Measurements from ENCODE around the gene MAPKAPK5.

MAPKAPK5 gene

GRCh38 chr12:111838353-111838752, 3.7 kb upstream of the MAPKAPK5 start:
- H3K4me3 ChIP-seq (ENCODE audit: low read depth, low read length), result no peak overlapping the region
- no peak for TF ChIP-seq CTCF (IDR thresholded peaks at IDR 0.05; ENCODE audit: low read depth, low read length)
- no peak for TF ChIP-seq MAX (IDR thresholded peaks at IDR 0.05; ENCODE audit: low read depth, low read length)
- TF ChIP-seq MYC (IDR thresholded peaks at IDR 0.05; ENCODE audit: low read depth, low read length), result no peak
- TF ChIP-seq POLR2A (IDR thresholded peaks at IDR 0.05; ENCODE audit: extremely low read depth, insufficient read length), result no peak
- no peak for DNase-seq (ENCODE audit: low read depth)

GRCh38 chr12:111840807-111841206, 1.2 kb upstream of the MAPKAPK5 start:
- no peak for TF ChIP-seq MYC (IDR thresholded peaks at IDR 0.05; ENCODE audit: low read depth, low read length)
- no peak for TF ChIP-seq MAX (IDR thresholded peaks at IDR 0.05; ENCODE audit: low read depth, low read length)
- no peak for TF ChIP-seq POLR2A (IDR thresholded peaks at IDR 0.05; ENCODE audit: extremely low read depth, insufficient read length)
- TF ChIP-seq CTCF (IDR thresholded peaks at IDR 0.05; ENCODE audit: low read depth, low read length), result no peak
- no peak for DNase-seq (ENCODE audit: low read depth)
- peak overlapping the region; percentile 82 for H3K4me3 ChIP-seq (ENCODE audit: low read depth, low read length)

- peak overlapping the region; percentile 82 for H3K4me3 ChIP-seq (ENCODE audit: low read depth, low read length)
- TF ChIP-seq MYC (IDR thresholded peaks at IDR 0.05; ENCODE audit: low read depth, low read length) (no peak), POLR2A (IDR thresholded peaks at IDR 0.05; ENCODE audit: extremely low read depth, insufficient read length) (no peak), MAX (IDR thresholded peaks at IDR 0.05; ENCODE audit: low read depth, low read length) (no peak), CTCF (IDR thresholded peaks at IDR 0.05; ENCODE audit: low read depth, low read length) (no peak)
- DNase-seq (ENCODE audit: low read depth), result no peak
Measured at GRCh38 chr12:111841236-111841749, 735 bp upstream of the MAPKAPK5 start.

GRCh38 chr12:111842556-111843396, 748 bp downstream of the MAPKAPK5 start:
- peak; percentile 54 for DNase-seq (ENCODE audit: low read depth)
- H3K4me3 ChIP-seq (ENCODE audit: low read depth, low read length), result peak overlapping the region; percentile 82
- TF ChIP-seq CTCF (IDR thresholded peaks at IDR 0.05; ENCODE audit: low read depth, low read length), result no peak
- no peak for TF ChIP-seq MAX (IDR thresholded peaks at IDR 0.05; ENCODE audit: low read depth, low read length)
- TF ChIP-seq MYC (IDR thresholded peaks at IDR 0.05; ENCODE audit: low read depth, low read length), result no peak; the same call in 1 of the 2 replicates
- TF ChIP-seq POLR2A (IDR thresholded peaks at IDR 0.05; ENCODE audit: extremely low read depth, insufficient read length), result no peak

GRCh38 chr12:111846016-111846415, 4.0 kb downstream of the MAPKAPK5 start:
- TF ChIP-seq POLR2A (IDR thresholded peaks at IDR 0.05; ENCODE audit: extremely low read depth, insufficient read length), result no peak

GRCh38 chr12:111850526-111850925, 8.5 kb downstream of the MAPKAPK5 start:
- TF ChIP-seq POLR2A (IDR thresholded peaks at IDR 0.05; ENCODE audit: extremely low read depth, insufficient read length) (no peak), MAX (IDR thresholded peaks at IDR 0.05; ENCODE audit: low read depth, low read length) (no peak), MYC (IDR thresholded peaks at IDR 0.05; ENCODE audit: low read depth, low read length) (no peak), CTCF (IDR thresholded peaks at IDR 0.05; ENCODE audit: low read depth, low read length) (no peak)
- H3K4me3 ChIP-seq (ENCODE audit: low read depth, low read length), result no peak overlapping the region
- DNase-seq (ENCODE audit: low read depth), result no peak

More at GRCh38 chr12:111846016-111846415, 4.0 kb downstream of the MAPKAPK5 start:
- DNase-seq (ENCODE audit: low read depth), result no peak
- H3K4me3 ChIP-seq (ENCODE audit: low read depth, low read length), result no peak overlapping the region
